ENCODE results near the gene HCLS1. TPM values are rescaled to one million over a fixed set of nuclear protein-coding genes. Genes with fewer than 3 reads are reported as not detected.

The HCLS1 gene
- total RNA-seq, 4 donors from 2014 or later, result 61.5 to 164 (median 132) TPM

DNA sequence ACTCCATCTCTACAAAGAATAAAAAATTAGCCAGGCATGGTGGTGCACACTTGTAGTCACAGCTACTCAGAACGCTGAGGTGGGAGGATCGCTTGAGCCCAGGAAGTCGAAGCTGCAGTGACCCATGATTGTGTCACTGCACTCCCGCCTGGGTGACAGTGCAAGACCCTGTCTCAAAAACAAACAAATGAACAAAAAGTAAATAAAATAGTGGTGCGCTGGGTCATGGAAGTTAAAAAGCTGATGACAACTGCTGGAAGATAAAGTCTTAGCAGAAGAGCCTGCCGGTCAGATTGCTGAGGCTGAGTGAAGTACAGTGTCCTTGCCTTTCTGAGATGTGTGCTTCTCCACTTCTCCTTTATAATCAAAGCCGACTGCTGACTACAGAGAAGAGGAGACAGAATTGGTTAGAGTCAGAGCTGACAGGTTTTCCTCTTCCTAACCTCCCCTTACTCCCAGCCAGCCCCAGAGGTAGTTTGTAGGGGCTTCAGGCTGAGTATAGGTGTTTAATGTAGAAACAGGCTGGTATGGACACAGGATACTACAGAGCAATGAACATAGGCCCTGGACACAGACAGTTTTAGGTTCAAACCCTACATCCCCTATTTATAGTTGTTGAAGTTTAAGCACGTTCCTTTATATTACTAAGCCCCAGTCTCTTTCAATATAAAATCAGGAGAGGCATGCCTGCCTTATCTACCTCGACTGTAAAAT is 17.9 kb downstream of the HCLS1 start:
- TF ChIP-seq, protein P1, sequence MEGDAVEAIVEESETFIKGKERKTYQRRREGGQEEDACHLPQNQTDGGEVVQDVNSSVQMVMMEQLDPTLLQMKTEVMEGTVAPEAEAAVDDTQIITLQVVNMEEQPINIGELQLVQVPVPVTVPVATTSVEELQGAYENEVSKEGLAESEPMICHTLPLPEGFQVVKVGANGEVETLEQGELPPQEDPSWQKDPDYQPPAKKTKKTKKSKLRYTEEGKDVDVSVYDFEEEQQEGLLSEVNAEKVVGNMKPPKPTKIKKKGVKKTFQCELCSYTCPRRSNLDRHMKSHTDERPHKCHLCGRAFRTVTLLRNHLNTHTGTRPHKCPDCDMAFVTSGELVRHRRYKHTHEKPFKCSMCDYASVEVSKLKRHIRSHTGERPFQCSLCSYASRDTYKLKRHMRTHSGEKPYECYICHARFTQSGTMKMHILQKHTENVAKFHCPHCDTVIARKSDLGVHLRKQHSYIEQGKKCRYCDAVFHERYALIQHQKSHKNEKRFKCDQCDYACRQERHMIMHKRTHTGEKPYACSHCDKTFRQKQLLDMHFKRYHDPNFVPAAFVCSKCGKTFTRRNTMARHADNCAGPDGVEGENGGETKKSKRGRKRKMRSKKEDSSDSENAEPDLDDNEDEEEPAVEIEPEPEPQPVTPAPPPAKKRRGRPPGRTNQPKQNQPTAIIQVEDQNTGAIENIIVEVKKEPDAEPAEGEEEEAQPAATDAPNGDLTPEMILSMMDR (IDR thresholded peaks at IDR 0.05), result no peak
- DNase-seq (ENCODE audit: low spot score), result no peak
- ATAC-seq (ENCODE audit: low FRiP score), result no peak

DNA sequence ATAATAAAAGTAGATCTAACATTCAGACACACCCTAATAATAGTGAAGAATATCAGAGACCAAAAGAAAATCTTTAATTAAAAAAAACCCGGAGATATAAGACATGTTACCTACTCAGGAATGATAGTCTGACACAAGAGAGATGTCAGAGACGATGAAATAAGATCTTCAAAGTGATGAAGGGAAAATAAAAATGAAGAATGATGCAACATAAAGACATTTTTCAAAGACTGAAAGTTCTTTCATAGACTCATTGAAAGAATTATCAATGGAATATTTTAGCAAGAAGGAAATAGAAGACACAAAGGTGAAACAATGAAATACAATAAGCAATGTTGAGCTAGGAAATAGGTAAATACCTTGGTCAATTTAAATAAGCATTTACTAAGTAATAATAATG is 19.6 kb downstream of the HCLS1 start:
- no peak for ATAC-seq (ENCODE audit: low FRiP score)
- no peak for DNase-seq (ENCODE audit: low spot score)
- TF ChIP-seq, protein P1 (IDR thresholded peaks at IDR 0.05), result no peak

- ATAC-seq (ENCODE audit: low FRiP score), result no peak
- TF ChIP-seq, protein P1 (IDR thresholded peaks at IDR 0.05), result no peak
Observed at GRCh38 chr3:121637922-121638321, 22.8 kb downstream of the HCLS1 start.

GRCh38 chr3:121630355-121630754 is 30.3 kb downstream of the HCLS1 start:
- ATAC-seq (ENCODE audit: low FRiP score), result no peak
- no peak for DNase-seq (ENCODE audit: low spot score)
- TF ChIP-seq, protein P1 (IDR thresholded peaks at IDR 0.05), result no peak

More at GRCh38 chr3:121637922-121638321, 22.8 kb downstream of the HCLS1 start:
- DNase-seq (ENCODE audit: low spot score), result no peak

- ATAC-seq (ENCODE audit: low FRiP score), result no peak
- no peak for DNase-seq (ENCODE audit: low spot score)
- TF ChIP-seq, protein P1 (IDR thresholded peaks at IDR 0.05), result no peak
Observed at GRCh38 chr3:121629601-121630000, 31.1 kb downstream of the HCLS1 start.

GRCh38 chr3:121627622-121628021 is 33.1 kb downstream of the HCLS1 start:
- no peak for ATAC-seq (ENCODE audit: low FRiP score)
- DNase-seq (ENCODE audit: low spot score), result no peak
- TF ChIP-seq, protein P1 (IDR thresholded peaks at IDR 0.05), result no peak

DNA sequence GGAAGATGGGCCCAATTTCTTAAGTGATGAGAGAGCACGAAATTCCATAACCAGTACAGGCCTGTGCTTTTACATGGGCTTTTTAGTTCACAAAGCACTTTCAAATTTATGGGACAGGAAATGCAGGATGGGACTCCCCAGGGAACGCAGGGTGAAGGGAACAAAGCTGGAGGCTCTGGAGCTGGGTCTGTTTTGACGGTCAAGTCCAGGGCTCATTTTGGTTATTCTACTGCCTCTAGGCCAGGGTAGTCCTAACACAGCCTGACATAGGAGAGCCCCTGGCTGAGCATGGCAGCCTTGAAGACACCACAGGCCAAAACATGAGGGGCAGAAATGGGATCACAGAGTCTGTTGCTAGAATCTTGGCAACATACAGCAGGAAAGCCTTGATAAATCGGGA is 33.5 kb downstream of the HCLS1 start:
- no peak for ATAC-seq (ENCODE audit: low FRiP score)
- DNase-seq (ENCODE audit: low spot score), result no peak
- TF ChIP-seq, protein P1 (IDR thresholded peaks at IDR 0.05), result no peak
